NCI-H2227 treated with DMSO at 0.1 percent for 48 hours (cell line): Measurements from ENCODE around the gene CXCL9.
"Not testable (repeated sequence)": the region's sequence is repeated elsewhere in the genome, so short reads cannot be mapped to it uniquely, and the experiment has no call there.

ENCODE experiments used
- DNase-seq: peaks from one replicate; lab custom pipeline; 2025; lab: John Stamatoyannopoulos, UW

CXCL9 gene

DNA sequence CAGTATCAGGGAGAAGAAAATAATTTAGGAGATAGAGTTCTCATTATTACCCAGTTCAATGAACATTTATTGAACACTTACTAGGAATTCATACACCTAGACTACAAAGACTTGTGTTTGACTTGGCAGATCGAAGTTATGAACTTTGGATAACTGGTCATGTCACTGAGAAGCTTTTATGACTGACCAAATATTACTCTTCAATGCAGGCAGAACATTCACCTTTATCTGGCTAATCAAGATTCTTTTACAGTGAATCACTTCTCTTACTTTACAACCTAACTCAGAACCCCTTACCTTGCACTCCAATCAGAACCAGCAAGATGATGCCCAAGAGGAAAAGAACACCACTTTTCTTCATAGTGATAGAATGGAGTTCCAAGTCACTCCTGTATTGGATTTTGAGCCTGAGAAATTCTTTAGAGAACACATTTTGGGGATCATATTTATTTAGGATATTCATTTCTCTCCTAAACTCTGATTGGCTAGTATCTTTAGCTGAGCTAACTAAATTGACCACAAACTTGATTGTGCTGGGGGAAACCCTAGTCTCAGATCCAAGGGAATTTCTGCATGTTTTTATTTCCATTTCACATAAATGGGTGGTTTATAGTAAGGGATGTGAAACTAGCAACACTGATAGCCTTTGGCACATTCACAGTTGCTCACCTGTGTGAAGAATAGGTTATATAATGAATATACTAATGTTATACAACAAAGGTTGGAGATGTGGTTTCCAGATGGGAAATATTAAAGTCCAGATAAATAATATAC, at the start of gene CXCL9:
TSS of gene CXCL9 (minus strand) at position 421 of the 774 bp plus-strand sequence. CDS start at position 361, 60 bp downstream.
- DNase-seq: no peak

DNA sequence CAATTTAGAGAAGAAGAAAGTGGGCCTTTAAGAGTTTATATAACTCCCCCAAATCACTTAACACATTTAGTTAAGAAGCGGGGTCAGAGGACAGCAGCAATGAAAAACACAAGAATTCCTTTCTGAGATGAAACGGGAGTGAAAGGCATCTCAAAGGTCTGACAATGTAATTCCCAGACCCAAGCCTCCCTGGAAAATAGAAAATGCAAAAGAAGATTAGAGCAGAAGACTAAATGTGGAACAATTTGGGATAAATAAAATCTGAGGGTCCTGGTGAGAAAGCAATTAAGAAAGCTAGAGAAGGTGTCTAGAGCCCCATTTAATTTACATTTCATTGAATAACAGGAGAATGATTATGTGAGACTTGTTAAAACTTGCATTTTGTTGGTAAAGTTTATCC, 48.1 kb upstream of the CXCL9 start:
- no peak for DNase-seq

DNA sequence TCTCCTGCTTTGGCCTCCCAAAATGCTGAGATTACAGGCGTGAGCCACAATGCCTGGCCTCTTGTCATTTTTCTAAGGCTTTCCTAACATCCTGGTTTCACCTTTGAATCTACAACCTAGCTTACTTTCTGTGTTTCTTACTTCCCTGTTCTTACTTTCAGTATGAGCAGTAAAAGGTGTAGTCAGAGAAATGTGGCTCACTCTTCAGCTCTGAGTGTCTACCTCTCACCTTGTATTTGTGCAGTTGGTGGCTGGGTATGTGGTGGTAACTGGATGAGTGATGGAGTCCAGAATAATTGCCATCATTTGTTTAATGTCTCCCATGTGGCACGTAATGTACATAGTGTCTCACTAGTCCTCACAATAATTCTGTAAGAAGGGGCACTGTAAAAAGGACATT, 47.7 kb upstream of the CXCL9 start:
- DNase-seq: no peak

DNA sequence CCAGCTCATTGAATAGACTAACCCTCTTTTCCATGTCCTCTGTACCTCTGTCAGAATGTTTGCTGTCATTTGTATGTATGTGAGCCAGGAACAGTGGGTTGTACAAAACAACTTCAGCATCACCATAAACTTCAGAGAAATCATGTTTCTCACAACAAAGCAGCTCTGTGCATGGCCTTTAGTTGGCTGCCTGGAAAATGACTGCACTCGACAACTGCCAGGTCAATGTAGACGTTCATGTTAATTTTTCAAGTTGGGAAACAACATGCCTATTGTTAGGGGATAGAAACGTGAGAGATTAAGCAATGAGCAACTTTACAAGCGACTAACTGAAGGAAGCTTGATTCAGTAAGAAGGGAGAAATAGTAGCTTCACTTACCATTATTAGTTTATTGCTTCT, 46.4 kb upstream of the CXCL9 start:
- DNase-seq: no peak

DNA sequence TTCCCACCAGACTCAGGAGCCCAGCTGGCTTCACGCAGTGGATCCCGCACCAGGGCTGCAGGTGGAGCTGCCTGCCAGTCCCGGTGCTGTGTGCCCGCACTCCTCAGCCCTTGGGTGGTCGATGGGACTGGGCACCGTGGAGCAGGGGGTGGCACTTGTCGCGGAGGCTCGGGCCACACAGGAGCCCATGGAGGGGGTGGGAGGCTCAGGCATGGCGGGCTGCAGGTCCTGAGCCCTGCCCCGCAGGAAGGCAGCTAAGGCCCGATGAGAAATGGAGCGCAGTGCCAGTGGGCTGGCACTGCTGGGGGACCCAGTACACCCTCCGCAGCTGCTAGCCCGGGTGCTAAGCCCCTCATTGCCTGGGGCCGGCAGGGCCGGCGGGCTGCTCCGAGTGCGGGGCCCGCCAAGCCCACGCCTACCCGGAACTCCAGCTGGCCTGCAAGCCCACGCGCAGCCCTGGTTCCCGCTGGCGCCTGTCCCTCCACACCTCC, 43.3 kb upstream of the CXCL9 start:
- DNase-seq: not testable (repeated sequence)

DNA sequence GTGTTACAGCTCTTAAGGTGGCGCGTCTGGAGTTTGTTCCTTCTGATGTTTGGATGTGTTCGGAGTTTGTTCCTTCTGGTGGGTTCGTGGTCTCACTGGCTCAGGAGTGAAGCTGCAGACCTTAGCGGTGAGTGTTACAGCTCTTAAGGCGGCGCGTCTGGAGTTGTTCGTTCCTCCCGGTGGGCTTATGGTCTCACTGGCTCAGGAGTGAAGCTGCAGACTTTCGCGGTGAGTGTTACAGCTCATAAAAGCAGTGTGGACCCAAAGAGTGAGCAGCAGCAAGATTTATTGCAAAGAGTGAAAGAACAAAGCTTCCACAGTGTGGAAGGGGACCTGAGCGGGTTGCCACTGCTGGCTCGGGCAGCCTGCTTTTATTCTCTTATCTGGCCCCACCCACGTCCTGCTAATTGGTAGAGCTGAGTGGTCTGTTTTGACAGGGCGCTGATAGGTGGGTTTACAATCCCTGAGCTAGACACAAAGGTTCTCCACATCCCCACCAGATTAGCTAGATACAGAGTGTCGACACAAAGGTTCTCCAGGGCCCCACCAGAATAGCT, 42.6 kb upstream of the CXCL9 start:
- DNase-seq: not testable (repeated sequence)

DNA sequence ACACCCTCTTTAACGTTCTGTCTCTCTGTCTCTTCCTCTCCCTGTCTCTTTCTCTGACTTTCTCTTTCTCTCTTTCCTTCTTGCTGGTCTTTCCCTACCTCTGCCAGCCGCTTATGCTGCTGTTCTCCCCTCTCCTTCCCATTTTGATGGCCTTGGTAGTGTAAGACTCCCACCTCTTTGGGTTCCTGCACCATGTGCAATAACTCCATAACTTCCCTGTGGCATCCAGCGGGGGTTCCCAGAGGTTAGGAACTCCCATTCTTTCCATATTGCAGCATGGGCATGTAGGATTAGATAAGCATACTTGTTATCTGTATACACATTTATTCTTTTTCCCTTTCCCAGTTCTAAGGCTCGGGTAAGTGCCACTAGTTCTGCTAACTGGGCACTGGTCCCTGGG, 37.4 kb upstream of the CXCL9 start:
- DNase-seq: not testable (repeated sequence)

DNA sequence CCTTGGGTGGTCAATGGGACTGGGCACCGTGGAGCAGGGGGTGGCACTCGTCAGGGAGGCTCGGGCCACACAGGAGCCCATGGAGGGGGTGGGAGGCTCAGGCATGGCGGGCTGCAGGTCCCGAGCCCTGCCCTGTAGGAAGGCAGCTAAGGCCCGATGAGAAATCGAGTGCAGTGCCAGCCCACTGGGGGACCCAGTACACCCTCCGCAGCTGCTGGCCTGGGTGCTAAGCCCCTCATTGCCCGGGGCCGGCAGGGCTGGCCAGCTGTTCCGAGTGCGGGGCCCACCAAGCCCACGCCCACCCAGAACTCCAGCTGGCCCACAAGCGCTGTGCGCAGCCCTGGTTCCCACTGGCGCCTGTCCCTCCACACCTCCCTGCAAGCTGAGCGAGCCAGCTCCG, 36.0 kb upstream of the CXCL9 start:
- not testable (repeated sequence) for DNase-seq

DNA sequence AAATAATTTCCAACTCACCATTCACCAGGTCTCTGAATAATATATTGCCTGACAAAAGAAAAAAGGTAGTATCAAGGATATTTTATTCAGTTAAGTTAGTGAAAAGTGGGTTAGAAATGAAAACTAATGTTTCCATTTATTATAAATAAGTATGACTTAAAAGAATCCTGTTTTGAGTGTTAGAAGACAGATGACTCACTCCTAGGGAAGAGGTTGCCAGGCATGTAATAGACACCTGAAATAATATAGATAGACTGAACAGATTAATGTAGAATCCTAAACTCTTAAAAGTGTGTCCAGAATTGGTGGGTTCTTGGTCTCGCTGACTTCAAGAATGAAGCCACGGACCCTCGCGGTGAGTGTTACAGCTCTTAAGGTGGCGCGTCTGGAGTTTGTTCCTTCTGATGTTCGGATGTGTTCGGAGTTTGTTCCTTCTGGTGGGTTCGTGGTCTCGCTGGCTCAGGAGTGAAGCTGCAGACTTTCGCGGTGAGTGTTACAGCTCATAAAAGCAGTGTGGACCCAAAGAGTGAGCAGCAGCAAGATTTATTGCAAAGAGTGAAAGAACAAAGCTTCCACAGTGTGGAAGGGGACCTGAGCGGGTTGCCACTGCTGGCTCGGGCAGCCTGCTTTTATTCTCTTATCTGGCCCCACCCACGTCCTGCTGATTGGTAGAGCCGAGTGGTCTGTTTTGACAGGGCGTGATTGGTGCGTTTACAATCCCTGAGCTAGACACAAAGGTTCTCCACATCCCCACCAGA, 35.1 kb upstream of the CXCL9 start:
- not testable (repeated sequence) for DNase-seq

DNA sequence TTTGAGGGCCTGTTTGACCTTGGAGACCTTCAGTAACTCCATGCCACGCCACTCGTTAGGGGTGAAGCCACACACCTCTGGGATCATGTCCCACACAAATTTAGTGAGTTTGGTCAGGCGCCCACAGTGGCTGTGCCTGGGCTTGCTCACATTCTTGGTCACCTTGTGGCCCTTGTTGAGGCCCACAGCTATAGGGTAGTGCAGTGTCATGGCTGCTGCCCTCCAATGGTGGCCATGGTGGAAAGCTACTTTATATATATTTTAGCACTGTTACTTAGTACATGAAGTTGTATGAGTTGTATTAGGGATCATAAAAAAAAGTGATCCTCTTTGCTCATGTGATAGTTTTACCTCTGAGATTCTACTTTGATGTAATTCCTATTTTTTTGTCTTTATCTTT, 29.5 kb upstream of the CXCL9 start:
- no peak for DNase-seq

DNA sequence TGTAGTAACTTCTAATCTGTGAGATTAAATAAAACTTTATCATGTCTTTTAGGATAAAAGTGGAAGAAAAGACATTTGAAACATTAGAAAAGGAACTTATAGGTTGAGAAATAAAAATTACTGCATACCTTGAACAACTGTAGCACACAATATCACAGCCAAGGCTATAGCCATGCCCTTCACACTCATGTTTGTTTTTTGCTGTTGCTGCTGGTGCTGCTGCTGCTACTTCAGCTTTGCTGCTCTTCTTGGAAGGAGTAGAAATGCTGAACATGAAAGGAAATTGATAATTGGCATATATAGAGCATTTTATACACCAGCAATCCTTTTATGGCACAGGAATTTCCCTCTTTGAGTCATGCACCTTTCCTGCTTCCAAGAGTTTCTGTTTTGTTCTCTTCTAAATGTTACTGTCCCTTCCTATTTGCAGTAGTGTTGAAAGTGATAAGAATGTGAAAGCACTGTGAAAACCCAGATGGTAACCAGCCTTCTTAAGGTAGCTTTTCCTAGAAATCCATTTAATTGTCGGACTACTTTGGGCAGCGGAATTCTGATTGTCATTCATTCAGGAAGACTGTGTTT, 28.6 kb upstream of the CXCL9 start, which contains the start of gene CXCL11:
TSS of gene CXCL11 (minus strand) at position 272 of the 582 bp plus-strand sequence. CDS start at position 189, 83 bp downstream.
- no peak for DNase-seq

DNA sequence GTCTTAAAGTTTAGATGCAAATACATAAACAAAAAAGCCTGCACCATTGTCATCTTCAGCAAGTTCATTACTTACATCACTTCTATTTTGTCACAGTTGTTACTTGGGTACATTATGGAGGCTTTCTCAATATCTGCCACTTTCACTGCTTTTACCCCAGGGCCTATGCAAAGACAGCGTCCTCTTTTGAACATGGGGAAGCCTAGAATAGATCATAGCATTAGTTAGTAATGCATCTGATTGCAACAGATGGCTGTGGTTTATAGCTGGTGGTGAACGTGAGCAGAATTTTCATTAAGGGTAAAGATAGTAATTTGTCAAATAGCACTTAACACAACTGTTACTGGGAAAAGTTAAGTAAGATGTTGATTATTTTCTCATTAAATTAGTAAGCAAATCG, 27.8 kb upstream of the CXCL9 start:
- DNase-seq: no peak

DNA sequence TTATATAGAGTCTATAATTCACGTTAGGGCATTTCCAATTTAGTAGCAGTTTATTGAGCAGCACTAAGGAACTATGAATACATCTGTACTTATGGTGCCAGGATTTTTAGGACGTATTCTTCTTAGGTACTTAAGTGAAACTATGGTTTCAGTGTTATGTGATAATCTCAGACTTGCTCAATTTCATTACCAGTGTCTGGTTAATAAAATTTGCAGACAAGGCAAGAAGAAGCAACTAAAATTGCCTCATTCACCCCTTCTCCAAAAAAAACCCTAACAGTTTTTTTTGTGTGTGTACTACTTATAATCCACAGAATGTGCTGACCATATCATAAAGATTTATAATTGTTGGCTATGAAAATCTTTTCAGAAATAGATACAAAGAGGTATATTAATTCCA, 22.0 kb upstream of the CXCL9 start:
- no peak for DNase-seq

DNA sequence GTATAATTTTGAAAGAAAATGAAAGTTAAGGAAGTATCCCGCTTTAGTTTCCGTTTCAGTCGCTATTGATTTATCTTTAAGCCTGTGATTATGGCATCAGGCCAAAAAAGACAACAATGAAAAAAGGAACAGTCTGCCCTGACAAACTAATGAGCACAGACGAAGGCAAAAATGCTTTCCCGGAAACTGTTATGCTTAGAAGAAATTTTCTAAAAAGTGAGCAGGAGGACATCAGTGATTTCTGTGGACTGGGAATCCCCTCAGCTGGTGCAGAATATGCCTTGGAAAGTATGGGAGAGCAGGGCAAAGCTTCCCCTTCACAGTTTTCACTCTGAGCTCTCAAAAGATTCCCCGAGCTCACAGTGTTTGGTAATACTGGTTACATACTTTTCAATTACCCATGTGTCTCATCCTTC, 21.0 kb upstream of the CXCL9 start:
- peak; percentile 8 for DNase-seq

DNA sequence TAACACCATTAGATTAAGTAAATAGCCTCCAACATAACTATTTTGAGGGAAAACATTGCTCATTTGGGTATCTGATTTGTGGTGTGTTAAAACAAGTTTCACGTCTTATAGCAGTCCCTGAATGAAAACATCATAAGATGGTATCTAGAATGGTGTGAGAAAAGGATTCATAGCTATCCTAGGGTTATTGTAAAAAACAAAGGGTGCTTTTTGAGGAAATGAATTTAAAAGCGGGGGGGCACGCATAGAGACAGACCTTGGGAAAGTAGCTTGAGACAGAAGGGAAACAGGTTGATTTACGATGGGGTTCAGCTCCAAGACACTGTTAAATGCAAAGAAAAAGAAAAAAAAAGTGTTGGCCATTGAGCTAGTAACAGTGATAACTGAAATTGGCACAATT, 16.8 kb upstream of the CXCL9 start:
- no peak for DNase-seq

DNA sequence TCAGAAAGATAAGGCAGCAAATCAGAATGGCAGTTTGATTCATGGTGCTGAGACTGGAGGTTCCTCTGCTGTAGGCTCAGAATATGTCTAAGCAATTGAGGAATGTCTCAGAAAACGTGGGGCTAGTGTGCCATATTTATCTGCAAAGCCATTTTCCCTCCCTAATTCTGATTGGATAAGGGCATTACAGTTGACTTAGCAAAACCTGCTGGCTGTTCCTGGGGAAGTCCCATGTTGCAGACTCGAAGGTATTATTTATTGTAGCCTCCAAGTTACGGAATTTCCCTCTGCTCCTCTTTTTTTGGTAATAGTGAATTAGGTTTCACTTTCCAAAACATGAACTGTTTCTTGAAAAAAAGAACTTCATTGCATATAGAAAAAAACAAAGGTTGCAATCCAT, 16.1 kb upstream of the CXCL9 start, which contains the start of gene CXCL10:
TSS of gene CXCL10 (minus strand) at position 109 of the 400 bp plus-strand sequence. CDS start at position 43, 66 bp downstream.
- DNase-seq: no peak

DNA sequence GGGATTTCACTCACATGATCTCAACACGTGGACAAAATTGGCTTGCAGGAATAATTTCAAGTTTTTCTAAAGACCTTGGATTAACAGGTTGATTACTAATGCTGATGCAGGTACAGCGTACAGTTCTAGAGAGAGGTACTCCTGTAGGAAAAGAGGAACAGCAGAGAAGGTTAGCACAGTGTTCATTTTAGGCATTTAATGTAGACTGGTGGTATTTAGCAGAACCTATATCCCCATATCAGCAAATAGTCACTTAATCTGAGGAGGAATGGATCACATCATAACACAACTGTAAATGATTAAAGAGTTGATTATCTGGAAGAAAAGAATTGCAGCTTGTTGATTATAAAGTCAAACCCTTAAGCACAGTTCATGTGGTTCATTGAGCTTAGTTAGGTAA, 15.4 kb upstream of the CXCL9 start:
- DNase-seq: no peak

DNA sequence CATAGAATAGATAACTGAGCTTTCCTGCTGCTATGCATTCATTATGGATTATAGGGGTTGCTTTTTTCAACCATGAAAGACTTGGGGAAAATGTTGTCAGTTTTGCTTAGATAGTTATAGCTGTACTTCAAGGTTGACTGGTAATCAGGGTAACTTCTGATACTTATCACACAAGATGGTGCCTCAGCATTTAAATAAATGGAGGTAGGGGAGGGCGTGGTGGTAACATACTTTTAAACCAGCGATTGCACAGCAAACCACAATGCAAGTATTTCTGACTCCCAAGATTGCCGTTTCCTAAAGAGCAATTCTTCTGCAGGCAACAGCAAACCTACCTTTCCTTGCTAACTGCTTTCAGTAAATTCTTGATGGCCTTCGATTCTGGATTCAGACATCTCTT, 14.7 kb upstream of the CXCL9 start:
- DNase-seq: no peak

DNA sequence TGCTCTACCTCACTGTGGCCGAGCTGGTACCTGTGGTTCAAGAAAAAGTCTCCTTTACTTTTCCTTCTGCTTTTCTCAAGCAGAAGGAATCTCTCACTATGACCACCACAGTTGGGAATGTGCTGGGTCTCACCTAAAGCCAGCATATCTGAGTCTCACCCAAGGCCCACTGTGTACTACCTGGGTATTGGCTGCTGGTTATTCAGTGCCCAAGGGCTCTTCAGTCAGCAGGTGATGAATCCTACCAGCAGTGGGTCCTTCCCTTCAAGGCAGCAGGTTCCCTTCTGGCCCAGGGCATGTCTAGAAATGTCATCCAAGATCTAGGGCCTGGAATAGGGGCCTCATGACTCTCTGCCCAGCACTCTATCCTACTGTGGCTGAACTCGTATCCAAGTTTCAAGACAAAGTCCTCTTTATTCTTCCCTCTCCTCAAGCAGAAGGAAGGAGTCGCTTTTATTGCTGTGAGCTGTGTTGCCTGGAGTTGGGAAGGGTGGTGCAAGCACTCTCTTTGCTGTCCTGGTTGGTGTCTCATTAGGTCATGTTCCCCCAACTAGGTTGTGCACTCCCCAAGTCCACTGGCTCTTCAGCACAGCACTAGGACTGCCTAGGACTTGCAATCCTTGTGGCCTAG, 9.9 kb upstream of the CXCL9 start:
- DNase-seq: no peak

DNA sequence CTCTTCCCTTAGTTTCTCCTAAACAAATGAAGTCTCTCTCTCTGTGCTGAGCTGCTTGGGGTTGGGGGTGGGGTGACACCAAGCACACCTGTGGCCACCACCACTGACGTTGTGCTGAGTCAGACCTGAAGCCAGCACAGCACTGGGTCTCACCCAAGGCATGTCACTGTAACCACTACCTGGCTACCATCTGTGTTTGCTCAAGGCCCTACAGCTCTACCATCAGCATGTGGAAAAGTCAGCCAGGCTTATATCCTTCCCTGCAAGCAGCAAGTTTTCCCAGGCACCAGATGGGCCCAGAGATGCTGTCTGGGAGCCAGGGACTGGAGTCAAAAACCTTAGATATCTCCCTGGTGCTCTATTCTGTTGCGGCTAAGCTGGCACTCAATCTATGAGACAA, 9.1 kb upstream of the CXCL9 start:
- DNase-seq: no peak

DNA sequence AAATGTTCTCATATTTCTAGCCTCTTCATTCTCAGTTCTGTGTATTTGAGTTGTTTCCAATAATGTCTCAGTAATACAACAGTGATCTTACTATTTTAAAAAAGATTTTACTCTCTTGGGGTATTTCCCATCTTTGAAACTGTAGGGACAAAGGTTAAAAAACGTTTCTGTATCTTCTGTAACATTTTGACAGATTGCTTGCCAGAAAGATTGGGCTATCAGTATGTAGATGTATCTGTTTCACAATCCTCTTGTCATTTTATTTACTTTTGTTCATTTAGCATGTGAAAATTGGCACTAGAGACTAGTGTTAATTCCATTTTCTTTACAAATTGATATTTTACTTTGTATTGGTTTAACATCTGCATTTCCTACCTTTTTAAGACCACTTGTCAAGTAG, 6.2 kb upstream of the CXCL9 start:
- no peak for DNase-seq

DNA sequence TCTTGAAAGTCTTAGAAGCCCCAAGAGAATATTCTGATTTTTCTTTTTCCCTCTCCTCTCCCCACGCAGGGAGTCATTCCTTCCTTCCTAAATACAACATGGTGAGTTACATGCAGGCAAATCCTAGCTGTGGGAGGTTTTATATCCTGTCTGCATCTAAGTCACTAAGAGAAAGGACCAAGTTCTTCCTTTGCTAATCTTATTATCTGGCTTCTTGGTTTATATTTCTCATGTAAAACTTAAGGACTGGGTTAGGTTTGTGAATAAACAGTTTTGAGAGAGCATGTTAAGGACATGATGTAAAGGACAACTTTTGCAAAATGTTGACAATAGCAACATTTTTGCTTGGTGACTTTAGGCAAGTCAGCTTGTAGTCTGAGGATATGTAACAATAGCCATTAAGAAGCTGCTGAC, 5.1 kb upstream of the CXCL9 start:
- DNase-seq: no peak
